ENCODE data around the gene ACAD11.
"Not testable (repeated sequence)": the region's sequence is repeated elsewhere in the genome, so short reads cannot be mapped to it uniquely, and the experiment has no call there.

The ACAD11 gene

GRCh38 chr3:132642539-132642847, 17.1 kb downstream of the ACAD11 start:
- no peak for DNase-seq (ENCODE audit: extremely low spot score)
- POLR2A ChIA-PET = no interaction called here
- CTCF ChIA-PET = interaction anchor here (0.7 to 6.7 kb wide), 43 partner anchors 7 to 387 kb away, joined by 3 to 190 read pairs (median 5); partner anchors contain the start of genes ACAD11 and UBA5
- TF ChIP-seq CTCF (IDR thresholded peaks at IDR 0.05; ENCODE audit: control extremely low read depth, extremely low read depth, low read depth, missing control alignments) = no peak

GRCh38 chr3:132641837-132642538, 17.6 kb downstream of the ACAD11 start:
- ChIA-PET CTCF (interaction anchor here (0.6 to 6.7 kb wide), 41 partner anchors 9 to 387 kb away, joined by 3 to 190 read pairs (median 5); partner anchors contain the start of genes ACAD11 and UBA5), POLR2A (no interaction called here)
- peak; percentile 56 for DNase-seq (ENCODE audit: extremely low spot score)
- peak; percentile 38 for TF ChIP-seq CTCF (IDR thresholded peaks at IDR 0.05; ENCODE audit: control extremely low read depth, extremely low read depth, low read depth, missing control alignments)

GRCh38 chr3:132641427-132641826, 18.2 kb downstream of the ACAD11 start:
- POLR2A ChIA-PET = not testable (repeated sequence)
- CTCF ChIA-PET = interaction anchor here (0.9 to 6.7 kb wide), 27 partner anchors 11 to 386 kb away, joined by 3 to 190 read pairs (median 6); partner anchors contain the start of genes ACAD11 and UBA5

GRCh38 chr3:132638706-132639105, 20.9 kb downstream of the ACAD11 start:
- POLR2A ChIA-PET = no interaction called here
- no peak for DNase-seq (ENCODE audit: extremely low spot score)
- TF ChIP-seq CTCF (IDR thresholded peaks at IDR 0.05; ENCODE audit: control extremely low read depth, extremely low read depth, low read depth, missing control alignments) = no peak
- CTCF ChIA-PET = interaction anchor here (0.8 to 6.7 kb wide), 7 partner anchors 14 to 115 kb away, joined by 3 to 190 read pairs (median 3); no protein-coding TSS in a partner anchor

More at GRCh38 chr3:132641427-132641826, 18.2 kb downstream of the ACAD11 start:
- DNase-seq (ENCODE audit: extremely low spot score) = not testable (repeated sequence)

GRCh38 chr3:132637590-132637989, 22.0 kb downstream of the ACAD11 start:
- POLR2A ChIA-PET = no interaction called here

GRCh38 chr3:132635052-132635451, 24.6 kb downstream of the ACAD11 start:
- TF ChIP-seq CTCF (IDR thresholded peaks at IDR 0.05; ENCODE audit: control extremely low read depth, extremely low read depth, low read depth, missing control alignments) = no peak
- ChIA-PET POLR2A (no interaction called here), CTCF (interaction anchor here (1.2 to 2.2 kb wide), 8 partner anchors 8 to 102 kb away, joined by 3 to 13 read pairs (median 4); no protein-coding TSS in a partner anchor)
- no peak for DNase-seq (ENCODE audit: extremely low spot score)

More at GRCh38 chr3:132637590-132637989, 22.0 kb downstream of the ACAD11 start:
- no peak for TF ChIP-seq CTCF (IDR thresholded peaks at IDR 0.05; ENCODE audit: control extremely low read depth, extremely low read depth, low read depth, missing control alignments)
- CTCF ChIA-PET = interaction anchor here (6.7 kb wide), 1 partner anchor 102 kb away, joined by 190 read pairs; no protein-coding TSS in a partner anchor
- DNase-seq (ENCODE audit: extremely low spot score) = no peak

- POLR2A ChIA-PET = no interaction called here
- DNase-seq (ENCODE audit: extremely low spot score) = no peak
- CTCF ChIA-PET = interaction anchor here (1.6 to 4.0 kb wide), 2 partner anchors 11 to 96 kb away, joined by 10 to 23 read pairs; no protein-coding TSS in a partner anchor
- no peak for TF ChIP-seq CTCF (IDR thresholded peaks at IDR 0.05; ENCODE audit: control extremely low read depth, extremely low read depth, low read depth, missing control alignments)
These were observed 29.0 kb downstream of the ACAD11 start for GRCh38 chr3:132630612-132631011.

All from GM10248 (cell line).